HG03558 (cell line): Measurements from ENCODE around the gene PLPP3.

Source experiments
- ATAC-seq: cut with Tn5 transposase; IDR thresholded peaks from one replicate; pipeline ENCODE4 v1.9.1; 2021; ENCODE audit warnings: moderate number of reproducible peaks; ENCODE audit not compliant: unreplicated experiment; ENCODE audit errors: extremely low read depth

PLPP3 gene

DNA sequence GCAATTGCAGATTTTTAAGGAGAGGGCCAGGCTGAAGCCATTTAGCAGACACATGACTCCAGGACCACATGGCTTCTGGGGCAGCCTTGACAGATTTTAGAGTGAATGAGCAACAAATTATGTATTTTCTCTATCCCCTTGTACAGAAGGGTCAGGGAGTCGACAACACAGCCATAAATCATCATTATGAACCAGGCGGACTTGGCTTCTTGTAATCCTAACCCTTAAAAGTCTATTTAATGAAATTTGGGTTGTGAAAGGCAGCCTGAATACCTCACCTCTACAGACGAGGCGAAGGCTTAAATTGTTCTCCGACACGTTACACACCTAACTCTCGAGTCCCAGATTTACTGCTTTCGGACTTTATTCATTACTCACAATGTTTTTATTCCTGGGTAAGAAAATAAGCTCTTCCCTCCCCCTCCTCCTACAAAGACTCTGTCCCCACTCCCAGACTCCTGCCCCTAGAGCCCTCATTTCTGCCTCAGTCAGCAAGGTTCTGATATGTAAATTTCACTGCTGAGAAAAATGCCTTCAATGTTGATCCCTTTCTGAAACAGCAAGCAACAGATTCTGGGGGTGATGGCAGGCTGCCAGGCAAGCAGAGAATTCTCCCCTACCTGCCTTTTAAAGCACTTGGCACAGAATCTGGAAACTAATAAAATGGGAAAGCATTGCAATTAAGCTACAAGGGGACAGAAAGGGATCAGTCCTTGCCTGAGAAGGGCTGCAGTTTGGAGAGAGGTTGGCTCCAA is 51.6 kb downstream of the PLPP3 start:
- no peak for ATAC-seq

DNA sequence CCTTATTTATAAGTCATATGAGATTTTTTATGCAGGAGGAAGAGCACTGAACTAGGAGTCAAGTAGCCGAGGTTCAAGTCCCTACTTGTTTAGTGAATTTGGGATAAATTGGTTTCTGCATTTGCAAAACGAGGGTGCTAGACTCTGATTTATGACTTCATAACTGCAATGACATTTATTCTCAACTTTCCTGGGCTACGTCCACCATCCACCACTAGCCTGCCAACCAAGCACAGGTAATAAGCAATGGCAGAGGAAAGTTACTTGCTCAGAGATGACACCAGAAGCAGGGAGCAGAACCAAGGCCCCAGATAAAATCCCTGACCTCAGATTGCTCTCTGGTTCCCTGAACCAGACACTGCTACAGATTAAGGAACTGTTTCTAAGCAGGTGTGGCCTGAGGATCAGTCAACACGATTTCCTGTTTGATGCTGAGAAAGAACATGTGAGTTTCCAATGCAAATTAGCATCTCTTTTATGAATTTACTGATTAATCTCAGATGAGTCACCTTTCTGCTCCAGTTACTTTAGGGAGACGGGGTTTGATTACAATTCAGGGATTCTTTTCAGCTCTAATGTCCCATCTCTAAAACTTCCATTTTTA is 52.7 kb downstream of the PLPP3 start:
- ATAC-seq, result peak; percentile 55

- peak; percentile 76 for ATAC-seq
Observed at GRCh38 chr1:56525489-56526041, 53.8 kb downstream of the PLPP3 start.

GRCh38 chr1:56524263-56524662 is 55.1 kb downstream of the PLPP3 start:
- no peak for ATAC-seq

DNA sequence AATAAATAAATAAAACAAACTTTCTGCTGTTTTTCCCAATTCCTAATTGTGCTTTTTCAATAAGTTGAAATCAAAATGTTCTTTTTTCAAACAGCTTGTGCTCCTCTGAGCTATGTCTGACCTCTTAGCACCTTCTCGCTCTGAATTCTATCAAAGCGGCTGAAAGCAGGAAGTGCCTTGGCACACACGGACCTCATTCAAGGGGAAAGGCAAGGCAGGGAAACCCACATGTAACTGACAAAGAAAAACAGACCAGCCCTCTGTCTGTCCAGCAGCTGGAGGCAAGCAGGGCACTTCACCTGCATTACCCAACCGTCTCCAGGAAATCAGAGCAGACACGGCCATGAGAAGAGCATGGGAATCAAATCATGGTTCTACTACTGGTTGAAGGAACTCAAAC is 56.7 kb downstream of the PLPP3 start:
- ATAC-seq, result no peak

GRCh38 chr1:56520016-56520601 is 59.3 kb downstream of the PLPP3 start:
- no peak for ATAC-seq

DNA sequence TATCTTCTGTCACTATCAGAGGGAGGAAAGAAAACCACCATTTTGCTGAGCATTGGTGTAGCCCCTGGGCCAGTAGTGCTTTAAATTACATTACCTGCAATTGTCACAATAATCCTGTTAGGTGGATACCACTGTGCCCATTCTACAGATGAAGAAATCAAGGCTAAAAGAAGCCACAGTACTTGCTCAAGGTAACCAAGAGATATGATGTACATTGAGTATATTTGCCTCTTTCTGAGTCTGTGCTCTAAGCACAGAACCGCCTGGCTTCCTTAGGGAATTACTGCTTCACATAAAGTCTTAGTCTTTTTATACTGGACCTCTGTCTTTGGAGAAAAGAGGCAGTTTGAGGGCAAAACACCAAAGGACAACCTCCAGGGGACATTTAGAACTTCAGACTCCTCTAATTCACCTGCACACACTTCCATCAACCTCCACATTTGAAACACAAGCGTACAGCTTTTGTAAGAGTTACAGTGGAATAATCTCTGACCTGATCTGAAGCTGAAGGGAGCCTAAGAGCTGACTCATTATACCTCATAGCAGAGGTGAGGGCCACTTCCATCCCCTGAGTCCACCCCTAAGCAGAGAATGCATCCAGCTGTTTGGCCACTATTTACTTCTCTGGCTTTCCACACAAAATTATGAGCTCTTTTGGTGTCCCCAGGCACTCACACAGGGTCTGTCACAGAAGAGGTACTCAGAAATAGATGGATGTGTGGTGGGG is 61.8 kb downstream of the PLPP3 start:
- ATAC-seq, result no peak

- ATAC-seq, result peak; percentile 95
Observed at GRCh38 chr1:56516539-56517252, 62.7 kb downstream of the PLPP3 start.

GRCh38 chr1:56515898-56516538 is 63.3 kb downstream of the PLPP3 start:
- ATAC-seq, result no peak

DNA sequence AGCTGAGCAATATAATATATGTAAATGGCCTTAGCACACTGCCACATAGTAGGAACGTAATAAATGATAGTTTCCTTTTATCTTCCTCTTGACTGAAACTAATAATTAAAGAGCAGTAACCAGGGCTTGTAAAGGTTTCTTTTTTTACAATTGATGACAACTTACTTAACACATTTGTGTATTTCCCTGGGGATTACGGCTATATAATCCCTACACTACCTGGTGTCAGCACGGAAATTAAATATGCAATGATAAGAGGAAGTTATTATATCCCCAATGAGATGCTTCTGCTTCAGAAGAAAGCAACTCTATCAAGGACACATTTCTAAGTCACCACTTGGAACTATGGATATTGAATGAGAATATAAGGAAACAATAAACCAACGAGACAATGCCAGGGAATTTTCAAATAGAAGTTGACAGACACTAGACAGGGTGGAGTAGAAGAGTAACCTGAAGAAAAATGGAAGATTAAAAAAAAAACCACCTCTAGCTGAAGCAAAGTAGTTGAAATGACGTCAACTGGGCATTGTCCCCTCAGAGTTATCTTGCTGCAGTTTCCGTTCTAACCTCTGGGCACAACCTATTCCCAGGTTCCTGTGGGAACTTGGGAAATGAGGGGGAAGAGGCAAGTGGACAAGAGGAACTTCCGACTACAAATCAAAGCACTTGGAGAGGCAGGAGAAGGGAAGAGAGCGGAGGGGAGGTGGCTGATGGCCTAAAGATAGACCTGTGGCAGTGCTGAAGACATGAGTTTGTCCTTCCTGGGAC is 66.5 kb downstream of the PLPP3 start:
- no peak for ATAC-seq

GRCh38 chr1:56511766-56512165 is 67.6 kb downstream of the PLPP3 start:
- no peak for ATAC-seq

DNA sequence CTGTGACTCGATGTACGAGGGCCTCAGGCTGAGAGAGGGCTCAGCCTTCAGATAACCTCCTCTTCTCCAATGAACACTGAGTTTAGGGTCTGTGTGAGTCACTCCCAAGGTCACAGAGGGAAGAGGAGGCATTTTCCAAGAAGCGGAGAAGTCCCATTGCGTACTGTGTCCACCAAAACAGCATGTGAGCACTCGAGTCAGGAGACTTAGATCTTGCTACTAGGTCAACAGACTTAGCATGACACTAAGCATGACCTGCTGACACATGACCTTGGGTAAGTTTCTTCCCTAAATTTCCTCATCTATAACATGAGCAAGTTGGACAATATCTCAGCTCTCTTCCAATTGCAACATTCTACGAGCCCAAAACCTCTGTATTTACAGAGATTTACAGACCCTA is 68.0 kb downstream of the PLPP3 start:
- no peak for ATAC-seq

- no peak for ATAC-seq
Observed at GRCh38 chr1:56510642-56511021, 68.7 kb downstream of the PLPP3 start.

DNA sequence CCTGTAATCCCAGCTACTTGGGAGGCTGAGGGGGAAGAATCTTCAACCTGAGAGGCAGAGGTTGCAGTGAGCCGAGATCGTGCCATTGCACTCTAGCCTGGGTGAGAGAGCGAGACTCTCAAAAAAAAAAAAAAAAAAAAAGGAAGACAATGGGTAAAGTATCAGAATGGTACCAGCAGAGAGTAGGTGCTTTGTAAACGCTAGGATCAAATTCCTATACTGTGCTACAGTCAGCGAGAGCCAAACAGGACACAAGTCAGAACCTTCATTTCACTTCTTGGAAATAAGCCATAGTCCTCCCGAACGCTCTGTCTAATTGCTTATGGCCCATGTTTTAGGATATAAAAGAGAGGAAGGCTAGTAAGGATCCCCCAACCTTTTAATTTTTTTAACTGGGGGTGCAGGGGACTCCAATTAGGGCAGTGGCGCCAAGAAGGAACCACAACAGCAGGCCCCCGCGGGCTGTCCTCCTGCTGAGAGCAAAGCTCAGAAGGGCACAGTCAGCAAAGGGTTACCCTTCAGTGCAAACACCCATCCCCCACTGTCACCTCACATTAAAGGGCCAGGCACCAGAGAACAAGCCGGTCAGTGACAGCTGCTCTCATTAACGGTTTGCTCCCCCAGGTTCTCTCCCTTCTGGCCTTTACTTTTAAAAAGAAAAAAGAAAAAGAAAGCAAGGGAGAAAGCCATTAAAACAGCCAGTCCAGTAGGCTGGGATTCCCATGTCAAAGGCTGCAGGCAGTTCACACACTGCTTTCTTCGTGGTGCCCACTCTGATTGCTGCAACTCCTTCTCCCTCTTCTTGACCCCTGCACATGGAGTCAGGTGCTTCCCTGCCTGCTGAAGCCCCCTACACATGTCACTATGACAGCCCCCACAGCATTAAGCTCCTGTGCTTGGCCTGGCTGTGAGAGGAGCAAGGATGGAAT is 69.4 kb downstream of the PLPP3 start:
- no peak for ATAC-seq

DNA sequence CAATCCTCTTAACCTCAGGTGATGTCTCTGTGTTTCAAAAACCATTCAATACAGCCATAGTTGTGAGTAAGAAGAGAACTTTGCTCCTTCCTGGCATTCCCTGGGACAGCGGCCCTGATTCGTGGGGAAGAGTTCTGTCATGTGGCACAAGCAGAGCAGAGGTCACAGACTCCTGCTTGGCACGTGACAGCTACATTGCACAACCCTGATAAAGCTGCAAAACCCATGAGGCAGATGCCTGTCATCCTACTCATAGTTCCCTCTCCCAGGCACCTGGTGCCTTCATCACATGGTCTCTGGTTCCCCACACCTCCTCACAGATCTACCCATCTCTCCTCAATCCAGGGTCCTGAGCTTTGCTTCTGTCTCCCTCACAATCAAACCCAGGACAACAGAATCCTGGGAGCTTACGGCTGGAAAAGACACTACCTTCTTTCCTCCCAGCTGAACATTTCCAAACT is 70.8 kb downstream of the PLPP3 start:
- ATAC-seq, result no peak

DNA sequence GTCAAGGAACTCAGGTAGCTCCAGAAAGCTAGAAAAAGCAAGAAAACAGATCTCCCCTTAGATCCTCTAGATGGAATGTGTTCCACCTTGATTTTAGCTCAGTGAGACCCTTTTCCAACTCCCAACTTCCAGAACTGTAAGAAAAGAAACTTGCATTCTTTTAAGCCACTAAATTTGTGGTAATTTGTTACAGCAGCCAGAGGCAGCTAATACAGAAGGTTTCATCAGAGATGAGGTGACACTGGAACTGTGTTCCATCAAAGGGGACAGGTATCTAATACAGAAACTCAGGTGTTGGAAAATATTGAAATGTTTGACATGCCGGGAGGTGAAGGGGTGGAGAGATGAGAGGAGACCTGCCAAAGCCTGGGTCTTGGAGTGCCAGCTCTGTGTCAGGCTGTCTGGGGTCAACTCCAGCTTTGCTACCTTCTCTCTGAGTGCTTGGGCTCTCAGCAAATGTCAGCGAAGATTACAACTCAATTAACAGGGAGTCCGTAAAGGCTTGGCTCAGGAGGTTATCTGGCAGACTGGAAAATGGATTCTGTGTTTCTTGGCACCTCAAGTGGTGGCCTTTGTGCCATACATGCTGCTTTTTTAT is 71.3 kb downstream of the PLPP3 start:
- no peak for ATAC-seq

DNA sequence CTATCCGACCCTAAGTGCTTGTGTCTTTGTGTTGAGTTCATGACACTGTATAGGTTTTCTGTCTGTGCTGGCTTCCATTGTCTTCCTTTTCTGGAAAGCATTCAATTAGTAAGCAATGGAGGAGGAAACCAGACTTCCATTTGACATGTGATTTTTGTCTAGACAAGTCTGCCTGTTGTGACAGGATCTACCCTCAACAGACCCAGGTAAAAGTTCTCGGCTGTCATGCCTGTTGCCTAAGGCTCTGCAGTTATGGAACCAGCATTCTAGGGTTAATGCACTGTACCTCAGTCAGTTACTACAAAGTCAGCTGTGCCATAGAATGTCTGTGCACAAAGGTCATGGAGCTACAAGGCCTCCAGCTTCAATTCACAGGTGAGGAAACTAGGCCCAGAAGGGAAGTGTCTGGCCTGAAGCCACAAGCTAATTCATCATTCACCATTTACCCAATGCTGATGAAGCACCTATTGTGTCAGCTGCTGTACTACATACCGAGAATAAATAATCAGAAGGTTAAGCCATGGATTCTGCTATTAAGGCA is 72.3 kb downstream of the PLPP3 start:
- ATAC-seq, result no peak
